Endothelial cell of umbilical vein (primary cell): Measurements from ENCODE around the gene REPS1.

Source experiments
- CTCF ChIP-seq, 2 donors: IDR thresholded peaks; 1 replicate in 1 of 2; 2 replicates in 1 of 2; pipeline ENCODE4 v1.5.1; 2011; ENCODE audit warnings: low read length in 2 of 2, mild to moderate bottlenecking in 2 of 2, moderate library complexity in 2 of 2, control low read depth in 1 of 2, inconsistent platforms in 1 of 2, low read depth in 1 of 2; ENCODE audit not compliant: insufficient read depth in 1 of 2; ENCODE audit errors: extremely low read depth in 1 of 2
- MAX ChIP-seq: IDR thresholded peaks from 2 replicates; pipeline ENCODE4 v1.6.1; 2011; ENCODE audit not compliant: insufficient read depth, insufficient read length
- POLR2A ChIP-seq: IDR thresholded peaks from 2 replicates; pipeline ENCODE4 v1.6.1; 2012; ENCODE audit warnings: low read depth, mild to moderate bottlenecking, control low read depth, low read length
- POLR2AphosphoS5 ChIP-seq: IDR thresholded peaks from 2 replicates; pipeline ENCODE4 v1.6.1; 2012; ENCODE audit warnings: low read depth, mild to moderate bottlenecking, control low read depth, low read length, moderate library complexity; ENCODE audit not compliant: insufficient read depth

GRCh38 chr6:139011980-139012379, 23.9 kb upstream of the REPS1 start:
- TF ChIP-seq CTCF (IDR thresholded peaks at IDR 0.05; ENCODE audit: extremely low read depth in 1 of 2, insufficient read depth in 1 of 2, low read depth in 1 of 2, low read length in 2 of 2) (no peak), POLR2A (no peak), POLR2AphosphoS5 (no peak), MAX (no peak)
